Measurements from ENCODE around the gene PSD.

DNA sequence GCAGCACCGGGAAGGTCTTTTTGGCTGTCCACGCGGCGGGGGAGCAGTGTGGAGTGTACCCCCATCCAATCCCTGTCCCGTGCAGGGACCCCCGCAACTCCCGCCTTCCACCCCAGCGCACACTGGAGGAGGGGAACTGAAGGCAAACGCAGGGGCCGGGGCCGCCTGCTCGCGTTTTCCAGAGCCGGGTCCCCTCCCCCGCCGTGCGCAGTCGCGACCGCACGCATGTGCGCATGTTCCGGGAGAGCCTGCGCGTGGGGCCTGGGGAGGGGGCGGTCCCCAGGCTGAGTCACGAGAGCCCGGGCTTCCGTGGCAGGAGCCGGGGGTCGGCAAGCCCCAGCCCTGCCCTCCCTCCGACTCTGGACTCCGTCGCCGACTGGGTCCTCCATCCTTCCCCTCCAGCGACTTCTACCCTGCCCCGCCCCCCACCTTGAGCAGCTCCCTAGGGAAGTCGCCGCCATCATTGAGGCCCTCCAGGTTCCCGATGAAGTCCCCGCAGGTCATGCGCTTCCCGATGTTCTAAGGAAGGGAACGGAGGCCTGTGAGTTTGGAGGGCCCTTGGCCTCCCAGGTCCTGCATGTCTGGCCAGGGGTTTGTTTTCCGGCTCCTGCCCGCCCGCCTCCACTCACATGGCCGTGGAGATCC, 8.0 kb downstream of the PSD start:
- TF ChIP-seq POLR2A (IDR thresholded peaks at IDR 0.05) (no peak), EP300 (IDR thresholded peaks at IDR 0.05) (no peak)
- TF ChIP-seq, protein P1, sequence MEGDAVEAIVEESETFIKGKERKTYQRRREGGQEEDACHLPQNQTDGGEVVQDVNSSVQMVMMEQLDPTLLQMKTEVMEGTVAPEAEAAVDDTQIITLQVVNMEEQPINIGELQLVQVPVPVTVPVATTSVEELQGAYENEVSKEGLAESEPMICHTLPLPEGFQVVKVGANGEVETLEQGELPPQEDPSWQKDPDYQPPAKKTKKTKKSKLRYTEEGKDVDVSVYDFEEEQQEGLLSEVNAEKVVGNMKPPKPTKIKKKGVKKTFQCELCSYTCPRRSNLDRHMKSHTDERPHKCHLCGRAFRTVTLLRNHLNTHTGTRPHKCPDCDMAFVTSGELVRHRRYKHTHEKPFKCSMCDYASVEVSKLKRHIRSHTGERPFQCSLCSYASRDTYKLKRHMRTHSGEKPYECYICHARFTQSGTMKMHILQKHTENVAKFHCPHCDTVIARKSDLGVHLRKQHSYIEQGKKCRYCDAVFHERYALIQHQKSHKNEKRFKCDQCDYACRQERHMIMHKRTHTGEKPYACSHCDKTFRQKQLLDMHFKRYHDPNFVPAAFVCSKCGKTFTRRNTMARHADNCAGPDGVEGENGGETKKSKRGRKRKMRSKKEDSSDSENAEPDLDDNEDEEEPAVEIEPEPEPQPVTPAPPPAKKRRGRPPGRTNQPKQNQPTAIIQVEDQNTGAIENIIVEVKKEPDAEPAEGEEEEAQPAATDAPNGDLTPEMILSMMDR (IDR thresholded peaks at IDR 0.05) = no peak
